A549 (cell line): ENCODE measurements around the gene IGHMBP2.

ENCODE experiments used
- CHD4 ChIP-seq: fragments of 200-600 bp; sonication (generic); IDR thresholded peaks from 2 replicates; pipeline ENCODE4 v1.6.1; 2016; ENCODE audit warnings: antibody characterized with exemption, mild to moderate bottlenecking, borderline replicate concordance
- CTCF ChIP-seq: fragments of >200 bp; sonication (Bioruptor Twin); formaldehyde crosslinking; IDR thresholded peaks from 3 replicates; pipeline ENCODE4 v1.5.1; 2016
- MYC ChIP-seq: IDR thresholded peaks from 2 replicates; pipeline ENCODE4 v1.6.1; 2012; ENCODE audit warnings: mild to moderate bottlenecking, inconsistent platforms, low read length, improper control_type of control experiment, borderline replicate concordance
- POLR2A ChIP-seq: IDR thresholded peaks from 2 replicates; pipeline ENCODE4 v1.6.1; 2012; ENCODE audit warnings: mild to moderate bottlenecking, low read length

- no peak; the same call in 2 of the 3 replicates for TF ChIP-seq CTCF
- TF ChIP-seq POLR2A, result no peak
- TF ChIP-seq CHD4, result no peak
- no peak for TF ChIP-seq MYC
Observed at GRCh38 chr11:68890490-68891231, 13.0 kb upstream of the IGHMBP2 start.
